Ishikawa (cell line): ENCODE measurements around the gene GALNT9.

Source experiments
- CEBPB ChIP-seq: IDR thresholded peaks from 2 replicates; pipeline ENCODE4 v1.6.1; 2012
- CREB1 ChIP-seq: IDR thresholded peaks from 2 replicates; pipeline ENCODE4 v1.6.1; 2012; ENCODE audit warnings: low read depth
- EGR1 ChIP-seq: IDR thresholded peaks from 2 replicates; pipeline ENCODE4 v1.6.1; 2012
- EP300 ChIP-seq: IDR thresholded peaks from 2 replicates; pipeline ENCODE4 v1.6.1; 2012; ENCODE audit warnings: borderline replicate concordance
- FOXM1 ChIP-seq: IDR thresholded peaks from 2 replicates; pipeline ENCODE4 v1.6.1; 2012; ENCODE audit warnings: low read depth, borderline replicate concordance
- MAX ChIP-seq: IDR thresholded peaks from 2 replicates; pipeline ENCODE4 v1.6.1; 2012
- NFIC ChIP-seq: IDR thresholded peaks from 2 replicates; pipeline ENCODE4 v1.6.1; 2012
- RAD21 ChIP-seq: IDR thresholded peaks from 2 replicates; pipeline ENCODE4 v1.6.1; 2012; ENCODE audit warnings: low read depth
- TAF1 ChIP-seq: IDR thresholded peaks from 2 replicates; pipeline ENCODE4 v1.6.1; 2012; ENCODE audit warnings: low read depth, mild to moderate bottlenecking
- TCF12 ChIP-seq: IDR thresholded peaks from 2 replicates; pipeline ENCODE4 v1.6.1; 2012; ENCODE audit warnings: low read depth
- TEAD4 ChIP-seq: IDR thresholded peaks from 2 replicates; pipeline ENCODE4 v1.6.1; 2012
- USF1 ChIP-seq: IDR thresholded peaks from 2 replicates; pipeline ENCODE4 v1.6.1; 2012
- YY1 ChIP-seq: IDR thresholded peaks from 2 replicates; pipeline ENCODE4 v1.6.1; 2012; ENCODE audit warnings: low read depth
- ZBTB7A ChIP-seq: IDR thresholded peaks from 2 replicates; pipeline ENCODE4 v1.6.1; 2012; ENCODE audit warnings: low read depth
- TF ChIP-seq, protein P1 (sequence below): IDR thresholded peaks from 2 replicates; pipeline ENCODE4 v1.6.1; 2012; ENCODE audit warnings: low read depth, mild to moderate bottlenecking

GALNT9 gene

DNA sequence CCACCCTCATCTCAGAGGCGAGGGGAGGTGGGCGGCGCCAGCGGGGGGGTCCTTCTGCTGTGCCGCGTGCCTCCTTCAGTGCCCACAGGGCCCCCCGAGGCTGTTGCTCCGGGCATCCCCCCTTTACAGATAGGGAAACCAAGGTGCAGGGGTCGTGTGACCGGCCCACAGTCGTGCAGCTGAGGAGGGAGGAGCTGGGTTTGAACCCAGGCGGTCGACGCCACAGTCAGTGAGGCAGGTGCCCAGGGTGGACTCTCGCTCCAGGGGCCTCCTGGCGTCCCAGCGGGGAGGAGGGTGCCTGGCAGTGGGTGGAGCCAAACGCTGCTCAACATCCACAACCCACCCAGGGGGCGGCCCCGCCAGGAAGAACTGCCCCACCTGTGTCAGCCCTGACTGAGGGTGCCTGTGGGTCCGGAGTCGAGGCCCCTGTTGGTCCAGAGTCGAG is 8.6 kb downstream of the GALNT9 start:
- no peak for TF ChIP-seq YY1
- TF ChIP-seq NFIC, result no peak
- no peak for TF ChIP-seq TEAD4
- no peak for TF ChIP-seq EP300
- TF ChIP-seq FOXM1, result no peak
- TF ChIP-seq ZBTB7A, result no peak
- no peak for TF ChIP-seq TCF12

- TF ChIP-seq ZBTB7A, result no peak
- TF ChIP-seq EP300, result no peak
- TF ChIP-seq NFIC, result no peak
- TF ChIP-seq, protein P1, sequence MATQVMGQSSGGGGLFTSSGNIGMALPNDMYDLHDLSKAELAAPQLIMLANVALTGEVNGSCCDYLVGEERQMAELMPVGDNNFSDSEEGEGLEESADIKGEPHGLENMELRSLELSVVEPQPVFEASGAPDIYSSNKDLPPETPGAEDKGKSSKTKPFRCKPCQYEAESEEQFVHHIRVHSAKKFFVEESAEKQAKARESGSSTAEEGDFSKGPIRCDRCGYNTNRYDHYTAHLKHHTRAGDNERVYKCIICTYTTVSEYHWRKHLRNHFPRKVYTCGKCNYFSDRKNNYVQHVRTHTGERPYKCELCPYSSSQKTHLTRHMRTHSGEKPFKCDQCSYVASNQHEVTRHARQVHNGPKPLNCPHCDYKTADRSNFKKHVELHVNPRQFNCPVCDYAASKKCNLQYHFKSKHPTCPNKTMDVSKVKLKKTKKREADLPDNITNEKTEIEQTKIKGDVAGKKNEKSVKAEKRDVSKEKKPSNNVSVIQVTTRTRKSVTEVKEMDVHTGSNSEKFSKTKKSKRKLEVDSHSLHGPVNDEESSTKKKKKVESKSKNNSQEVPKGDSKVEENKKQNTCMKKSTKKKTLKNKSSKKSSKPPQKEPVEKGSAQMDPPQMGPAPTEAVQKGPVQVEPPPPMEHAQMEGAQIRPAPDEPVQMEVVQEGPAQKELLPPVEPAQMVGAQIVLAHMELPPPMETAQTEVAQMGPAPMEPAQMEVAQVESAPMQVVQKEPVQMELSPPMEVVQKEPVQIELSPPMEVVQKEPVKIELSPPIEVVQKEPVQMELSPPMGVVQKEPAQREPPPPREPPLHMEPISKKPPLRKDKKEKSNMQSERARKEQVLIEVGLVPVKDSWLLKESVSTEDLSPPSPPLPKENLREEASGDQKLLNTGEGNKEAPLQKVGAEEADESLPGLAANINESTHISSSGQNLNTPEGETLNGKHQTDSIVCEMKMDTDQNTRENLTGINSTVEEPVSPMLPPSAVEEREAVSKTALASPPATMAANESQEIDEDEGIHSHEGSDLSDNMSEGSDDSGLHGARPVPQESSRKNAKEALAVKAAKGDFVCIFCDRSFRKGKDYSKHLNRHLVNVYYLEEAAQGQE, result no peak
- no peak for TF ChIP-seq FOXM1
- TF ChIP-seq TAF1, result no peak
These were observed 9.3 kb downstream of the GALNT9 start for GRCh38 chr12:132319991-132320570.

- TF ChIP-seq EP300 (no peak), ZBTB7A (no peak), CEBPB (no peak), FOXM1 (no peak), MAX (no peak), YY1 (no peak), TCF12 (no peak), EGR1 (no peak), CREB1 (no peak), NFIC (no peak), TAF1 (no peak), RAD21 (no peak), TEAD4 (no peak), USF1 (no peak)
- TF ChIP-seq, protein P1, result no peak
These were observed 9.9 kb downstream of the GALNT9 start for GRCh38 chr12:132319359-132319950.

DNA sequence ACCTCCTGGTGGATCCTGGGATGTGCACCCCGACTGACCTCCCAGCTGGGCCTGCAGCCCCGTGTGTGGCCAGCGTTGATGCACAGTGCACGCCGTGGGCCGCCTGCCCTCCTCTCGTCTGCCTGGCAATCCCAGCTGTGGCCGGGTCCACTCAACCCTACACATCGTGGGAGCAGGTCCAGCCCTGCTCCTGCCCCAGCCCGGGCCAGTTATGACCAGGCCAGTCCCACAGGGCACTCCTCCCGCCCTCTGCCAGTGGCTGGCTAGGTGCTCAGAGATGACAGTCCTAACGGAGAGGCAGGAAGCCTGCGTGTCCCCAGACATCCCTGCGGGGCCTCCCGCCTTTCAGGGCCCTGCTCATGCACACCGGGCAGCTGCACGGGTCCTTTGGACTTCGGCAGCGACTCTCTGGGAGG is 10.8 kb downstream of the GALNT9 start:
- TF ChIP-seq TAF1, result no peak
- no peak for TF ChIP-seq YY1
- no peak for TF ChIP-seq MAX
- no peak for TF ChIP-seq TEAD4
- no peak for TF ChIP-seq CREB1
- TF ChIP-seq EP300, result no peak
- no peak for TF ChIP-seq NFIC
- no peak for TF ChIP-seq ZBTB7A
- TF ChIP-seq, protein P1, result no peak
- no peak for TF ChIP-seq CEBPB
- no peak for TF ChIP-seq FOXM1
- no peak for TF ChIP-seq USF1
- TF ChIP-seq RAD21, result no peak
- TF ChIP-seq EGR1, result no peak
- TF ChIP-seq TCF12, result no peak
